Right lobe of liver (tissue), 6 donors: ENCODE data around the gene MYO16. TPM values are rescaled to one million over a fixed set of nuclear protein-coding genes. Genes with fewer than 3 reads are reported as not detected.

Source experiments
- ATAC-seq, 4 donors: fragments of 200-7000 bp; cut with Tn5 transposase; one replicate each; pipeline ENCODE4 v1.9.1; 2020; ENCODE audit warnings: mild to moderate bottlenecking in 4 of 4, moderate library complexity in 4 of 4
- DNase-seq, 3 donors: peaks; one replicate each; pipeline ENCODE4 v3.0.0-alpha.2; 2020
- H3K27ac ChIP-seq, 3 donors: fragments of 200-600 bp; one replicate each; pipeline ENCODE4 v1.8.0; 2022
- H3K27me3 ChIP-seq, 2 donors: fragments of 200-600 bp; one replicate each; pipeline ENCODE4 v1.8.0; 2022
- H3K36me3 ChIP-seq, 4 donors: fragments of 200-600 bp; sonication (generic) in 1 of 4; one replicate each; pipeline versions ENCODE4 v1.5.1 to v1.8.0; 2017 to 2022; ENCODE audit warnings: control low read depth in 1 of 4
- H3K4me1 ChIP-seq, 4 donors: fragments of 200-600 bp; sonication (generic) in 1 of 4; one replicate each; pipeline versions ENCODE4 v1.5.1 to v1.8.0; 2017 to 2022; ENCODE audit warnings: control low read depth in 1 of 4
- H3K4me3 ChIP-seq, 3 donors: fragments of 200-600 bp; one replicate each; pipeline ENCODE4 v1.8.0; 2022
- H3K9me3 ChIP-seq, 4 donors: fragments of 200-600 bp; sonication (generic) in 1 of 4; one replicate each; pipeline versions ENCODE4 v1.5.1 to v1.8.0; 2017 to 2022; ENCODE audit warnings: control low read depth in 1 of 4
- POLR2A ChIP-seq: fragments of 450-650 bp; IDR thresholded peaks from one replicate; pipeline ENCODE4 v1.6.1; 2017; ENCODE audit warnings: antibody characterized with exemption, mild to moderate bottlenecking
- WGBS: methylation state at CpG from one replicate; pipeline ENCODE4 v1.1.6; 2018; ENCODE audit warnings: low coverage, low lambda C conversion rate; ENCODE audit not compliant: insufficient coverage; ENCODE audit errors: missing lambda C conversion rate; 5-methylcytosine and 5-hydroxymethylcytosine counted together
- intact Hi-C, 2 donors: fragments of 100-400 bp; cut with DNase I; formaldehyde crosslinking; loops; one replicate each; pipeline versions ENCODE4 v1.11.2 to v1.14.1; 2022
- total RNA-seq, 6 experiments: library from RNA; depleted of rRNA in 2 of 6; stranded (reverse); fragments of >200 nt in 2 of 6; fragmentation: NEBNext Ultra II Directional in 3 of 6; extraction: Animal tissue kit (Norgen Biotek cat#: 25700) in 3 of 6; gene quantifications; one replicate each; pipeline versions ENCODE4 v1.1.0 to v1.2.4, GENCODE V29; 2016 to 2023
- TF ChIP-seq, protein P1 (sequence below), 4 donors: fragments of 200-600 bp in 3 of 4; fragments of 450-650 bp in 1 of 4; IDR thresholded peaks; one replicate each; pipeline versions ENCODE4 v1.5.1 to v1.8.0; 2016 to 2022; ENCODE audit warnings: antibody characterized with exemption in 4 of 4, mild to moderate bottlenecking in 2 of 4
- donor health status: DM: no; HTN: yes; CAD: no.
- donor health status: DM: no; HTN: no; CAD: no.
- donor health status: DM: no; HTN: no; CAD: no.
- donor health status: DM: no; HTN: yes; CAD: no.
- donor health status: DM: no; HTN: yes; CAD: no.

MYO16 gene
- total RNA-seq, 6 experiments from 2014 or later: 0.43 to 2.7 (median 0.93) TPM

DNA sequence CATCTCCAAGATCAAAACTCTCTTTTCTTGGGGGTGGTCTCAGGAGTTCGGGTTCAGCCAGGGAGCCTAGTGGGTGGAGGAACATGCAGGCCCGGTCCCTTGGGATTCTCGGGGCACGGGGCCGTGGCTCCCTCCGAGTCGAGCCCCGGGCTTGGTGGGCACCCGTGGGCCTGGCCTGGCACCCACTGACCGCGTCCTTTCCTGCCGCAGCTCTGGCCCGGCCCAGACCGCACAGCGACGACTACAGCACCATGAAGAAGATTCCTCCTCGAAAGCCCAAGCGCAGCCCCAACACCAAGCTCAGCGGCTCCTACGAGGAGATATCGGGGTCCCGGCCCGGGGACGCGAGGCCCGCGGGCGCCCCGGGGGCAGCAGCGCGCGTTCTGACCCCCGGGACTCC lies 510.6 kb downstream of the MYO16 start:
- no peak overlapping the region for H3K4me3 ChIP-seq
- intact Hi-C loops: loop anchor here (10.0 kb wide), 2 partner anchors 175 to 645 kb away; partner anchors contain the start of gene IRS2 (in 2 of the 2)

DNA sequence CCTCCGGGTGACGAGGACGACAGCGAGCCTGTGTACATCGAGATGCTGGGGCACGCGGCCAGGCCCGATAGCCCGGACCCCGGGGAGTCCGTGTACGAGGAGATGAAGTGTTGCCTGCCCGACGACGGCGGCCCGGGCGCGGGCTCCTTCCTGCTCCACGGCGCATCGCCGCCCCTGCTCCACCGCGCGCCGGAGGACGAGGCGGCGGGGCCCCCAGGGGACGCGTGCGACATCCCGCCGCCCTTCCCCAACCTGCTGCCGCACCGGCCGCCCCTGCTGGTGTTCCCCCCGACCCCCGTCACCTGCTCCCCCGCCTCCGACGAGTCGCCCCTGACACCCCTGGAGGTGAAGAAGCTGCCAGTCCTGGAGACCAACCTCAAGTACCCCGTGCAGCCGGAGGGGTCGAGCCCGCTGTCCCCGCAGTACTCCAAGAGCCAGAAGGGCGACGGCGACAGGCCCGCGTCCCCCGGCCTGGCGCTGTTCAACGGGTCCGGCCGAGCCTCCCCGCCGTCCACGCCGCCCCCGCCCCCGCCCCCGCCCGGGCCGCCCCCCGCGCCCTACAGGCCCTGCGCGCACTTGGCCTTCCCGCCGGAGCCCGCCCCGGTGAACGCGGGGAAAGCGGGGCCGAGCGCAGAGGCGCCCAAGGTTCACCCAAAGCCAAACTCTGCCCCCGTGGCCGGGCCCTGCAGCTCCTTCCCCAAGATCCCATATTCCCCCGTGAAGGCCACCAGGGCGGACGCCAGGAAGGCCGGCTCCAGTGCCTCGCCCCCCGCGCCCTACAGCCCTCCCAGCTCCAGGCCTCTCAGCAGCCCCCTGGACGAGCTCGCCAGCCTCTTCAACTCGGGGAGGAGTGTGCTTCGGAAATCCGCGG lies 511.3 kb downstream of the MYO16 start:
- Histone ChIP-seq H3K4me3 (no peak overlapping the region), H3K27ac (no peak overlapping the region), H3K36me3 (no peaks in the 10 kb centered on the region), H3K4me1 (no peaks in the 10 kb centered on the region), H3K27me3 (no peaks in the 10 kb centered on the region), H3K9me3 (no peaks in the 10 kb centered on the region)
- 24% methylated on average over 16 of the region's 97 CpGs for WGBS
- ATAC-seq (no peak), DNase-seq (no peak)
- intact Hi-C loops: loop anchor here (10.0 kb wide), 2 partner anchors 176 to 644 kb away; partner anchors contain the start of gene IRS2 (in 2 of the 2)
- TF ChIP-seq, protein P1, sequence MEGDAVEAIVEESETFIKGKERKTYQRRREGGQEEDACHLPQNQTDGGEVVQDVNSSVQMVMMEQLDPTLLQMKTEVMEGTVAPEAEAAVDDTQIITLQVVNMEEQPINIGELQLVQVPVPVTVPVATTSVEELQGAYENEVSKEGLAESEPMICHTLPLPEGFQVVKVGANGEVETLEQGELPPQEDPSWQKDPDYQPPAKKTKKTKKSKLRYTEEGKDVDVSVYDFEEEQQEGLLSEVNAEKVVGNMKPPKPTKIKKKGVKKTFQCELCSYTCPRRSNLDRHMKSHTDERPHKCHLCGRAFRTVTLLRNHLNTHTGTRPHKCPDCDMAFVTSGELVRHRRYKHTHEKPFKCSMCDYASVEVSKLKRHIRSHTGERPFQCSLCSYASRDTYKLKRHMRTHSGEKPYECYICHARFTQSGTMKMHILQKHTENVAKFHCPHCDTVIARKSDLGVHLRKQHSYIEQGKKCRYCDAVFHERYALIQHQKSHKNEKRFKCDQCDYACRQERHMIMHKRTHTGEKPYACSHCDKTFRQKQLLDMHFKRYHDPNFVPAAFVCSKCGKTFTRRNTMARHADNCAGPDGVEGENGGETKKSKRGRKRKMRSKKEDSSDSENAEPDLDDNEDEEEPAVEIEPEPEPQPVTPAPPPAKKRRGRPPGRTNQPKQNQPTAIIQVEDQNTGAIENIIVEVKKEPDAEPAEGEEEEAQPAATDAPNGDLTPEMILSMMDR (IDR thresholded peaks at IDR 0.05): no peak
- TF ChIP-seq POLR2A: no peak

More for the DNA sequence above, 510.6 kb downstream of the MYO16 start:
- TF ChIP-seq POLR2A: no peak
- no peaks in the 10 kb centered on the region for H3K4me1 ChIP-seq
- WGBS: 100% methylated on average over 2 of the region's 33 CpGs
- no peaks in the 10 kb centered on the region for H3K36me3 ChIP-seq
- no peaks in the 10 kb centered on the region for H3K9me3 ChIP-seq
- ATAC-seq: peak in 1 of 4 donors; percentile 38
- no peaks in the 10 kb centered on the region for H3K27me3 ChIP-seq
- no peak for DNase-seq
- no peak overlapping the region for H3K27ac ChIP-seq

DNA sequence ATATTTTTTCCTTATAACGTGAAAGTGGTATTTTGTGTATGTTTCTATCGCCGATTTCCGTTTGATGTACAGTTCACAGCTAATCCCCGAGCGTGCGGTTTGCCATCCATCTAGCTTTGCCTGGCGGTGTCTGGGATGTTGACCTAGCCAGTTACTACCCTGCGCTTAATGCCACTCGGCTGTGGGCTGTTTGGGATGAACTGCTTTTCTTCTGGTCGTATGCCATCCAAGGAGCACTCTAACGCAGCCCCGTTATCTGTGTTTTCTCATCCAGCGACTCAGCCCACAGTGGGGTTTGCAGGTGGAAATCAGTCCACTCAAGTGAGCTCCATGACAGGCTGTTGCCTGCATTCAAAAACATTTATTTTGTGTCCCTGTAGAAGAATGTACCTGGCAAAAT lies 512.3 kb downstream of the MYO16 start:
- H3K4me3 ChIP-seq: no peak overlapping the region
- no peak for ATAC-seq
- no peak for DNase-seq

DNA sequence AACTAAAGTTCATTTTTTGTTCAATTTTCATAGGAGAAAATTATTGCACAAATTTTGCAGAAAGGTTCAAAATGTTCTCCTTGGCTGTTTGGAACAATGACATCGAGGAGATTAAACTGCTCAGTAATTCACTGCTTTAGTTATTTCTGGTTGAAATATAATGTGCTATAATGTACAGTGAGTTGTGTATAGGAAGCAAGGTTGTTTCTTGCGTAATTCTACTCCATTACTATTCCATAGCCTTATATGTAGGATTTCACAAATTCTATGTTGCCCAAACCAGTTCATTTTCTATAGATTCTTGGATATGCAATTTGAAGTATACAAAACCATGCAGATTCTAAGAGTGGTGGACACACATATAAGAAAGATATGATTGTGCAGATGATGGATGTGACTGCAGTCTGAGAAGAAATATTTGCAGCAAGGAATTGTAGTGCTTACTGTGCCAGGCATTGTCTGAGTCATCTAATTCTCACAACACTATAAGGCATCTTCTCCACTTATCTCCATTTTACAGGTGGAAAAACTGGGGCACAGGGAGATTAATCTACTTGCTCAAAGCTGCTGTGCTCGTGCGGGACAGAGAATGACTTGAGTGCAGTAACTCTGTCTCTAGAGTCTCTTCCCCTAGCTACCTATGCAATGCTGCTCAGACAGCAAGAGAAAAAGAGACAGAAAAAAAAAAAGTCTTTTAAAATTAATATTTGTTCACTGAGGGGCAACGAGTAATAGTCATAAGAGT lies 515.5 kb downstream of the MYO16 start:
- no peaks in the 10 kb centered on the region for H3K36me3 ChIP-seq
- H3K4me3 ChIP-seq: no peak overlapping the region
- ATAC-seq (no peak), DNase-seq (no peak)
- no peaks in the 10 kb centered on the region for H3K27me3 ChIP-seq
- intact Hi-C loops: loop anchor here (10.0 kb wide), 2 partner anchors 180 to 640 kb away; partner anchors contain the start of gene IRS2 (in 2 of the 2)
- no peak overlapping the region for H3K27ac ChIP-seq
- no peak for TF ChIP-seq POLR2A
- TF ChIP-seq, protein P1 (IDR thresholded peaks at IDR 0.05): no peak
- no peaks in the 10 kb centered on the region for H3K9me3 ChIP-seq
- H3K4me1 ChIP-seq: no peaks in the 10 kb centered on the region
- WGBS: 59% methylated on average over 5 of the region's 5 CpGs

More for the DNA sequence above, 512.3 kb downstream of the MYO16 start:
- H3K9me3 ChIP-seq: no peaks in the 10 kb centered on the region
- H3K4me1 ChIP-seq: no peaks in the 10 kb centered on the region
- no peaks in the 10 kb centered on the region for H3K36me3 ChIP-seq
- no peak for TF ChIP-seq POLR2A
- TF ChIP-seq, protein P1 (IDR thresholded peaks at IDR 0.05): no peak
- no peak overlapping the region for H3K27ac ChIP-seq
- H3K27me3 ChIP-seq: no peaks in the 10 kb centered on the region
- intact Hi-C loops: loop anchor here (10.0 kb wide), 2 partner anchors 177 to 643 kb away; partner anchors contain the start of gene IRS2 (in 2 of the 2)
- WGBS: 91% methylated on average over 13 of the region's 14 CpGs
